AG08396 (cell line): Measurements from ENCODE around the gene TPST1.
"Not testable (repeated sequence)": the region's sequence is repeated elsewhere in the genome, so short reads cannot be mapped to it uniquely, and the experiment has no call there.

ENCODE experiments used
- DNase-seq: peaks from one replicate; pipeline ENCODE4 v3.0.0; 2012; ENCODE audit warnings: low spot score, mixed read lengths

Gene TPST1

GRCh38 chr7:66283003-66283920, 78.1 kb downstream of the TPST1 start:
- peak; percentile 73 for DNase-seq

DNA sequence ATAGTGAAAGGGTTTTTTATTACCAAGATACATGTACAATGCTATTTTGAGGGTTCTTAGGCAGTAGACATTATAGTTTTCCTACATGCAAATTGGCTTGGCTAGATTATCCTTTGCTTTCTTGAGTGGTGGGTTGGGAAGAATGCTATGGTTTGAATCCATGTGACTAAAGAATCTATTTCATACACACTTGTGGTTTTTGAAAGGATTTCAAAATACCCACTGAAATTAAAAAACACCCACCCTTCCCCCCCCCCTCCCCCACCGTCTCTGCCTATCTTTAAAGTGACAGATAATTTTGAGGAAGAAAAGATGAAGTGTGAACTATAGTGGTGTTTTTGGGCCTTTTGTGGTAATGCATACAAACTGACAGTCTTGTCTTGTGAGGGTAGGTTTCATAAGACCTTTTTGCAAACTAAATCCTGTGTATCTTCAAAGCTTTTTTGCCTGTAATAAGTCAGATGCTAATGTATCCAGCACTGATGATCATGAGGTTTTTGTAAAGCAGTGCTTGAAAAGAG, 90.9 kb downstream of the TPST1 start:
- DNase-seq, result peak; percentile 30

- DNase-seq, result no peak
Measured at GRCh38 chr7:66296557-66296956, 91.4 kb downstream of the TPST1 start.

- no peak for DNase-seq
Measured at GRCh38 chr7:66297579-66297978, 92.4 kb downstream of the TPST1 start.

- no peak for DNase-seq
Measured at GRCh38 chr7:66301249-66301648, 96.1 kb downstream of the TPST1 start.

DNA sequence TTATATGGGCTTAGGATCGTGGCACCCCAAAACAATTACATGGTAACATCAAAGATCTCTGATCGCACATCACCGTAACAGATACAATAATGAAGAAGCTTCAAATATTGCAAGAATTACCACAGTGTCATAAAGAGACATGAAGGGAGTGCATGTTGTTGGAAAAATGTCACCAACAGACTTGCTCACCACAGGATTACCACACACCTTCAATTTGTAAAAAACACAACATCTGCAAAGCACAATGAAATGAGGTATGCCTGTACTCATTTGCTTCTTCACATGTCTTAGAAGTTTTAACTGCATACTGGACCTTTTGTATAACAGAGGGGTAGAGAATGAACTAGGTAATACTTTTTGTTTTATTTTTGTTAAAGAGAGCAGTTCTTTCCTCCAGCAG, 96.6 kb downstream of the TPST1 start:
- no peak for DNase-seq

GRCh38 chr7:66303454-66304155, 98.5 kb downstream of the TPST1 start:
- no peak for DNase-seq

GRCh38 chr7:66304536-66304935, 99.4 kb downstream of the TPST1 start:
- DNase-seq, result no peak

- DNase-seq, result no peak
Measured at GRCh38 chr7:66306243-66306642, 101.1 kb downstream of the TPST1 start.

DNA sequence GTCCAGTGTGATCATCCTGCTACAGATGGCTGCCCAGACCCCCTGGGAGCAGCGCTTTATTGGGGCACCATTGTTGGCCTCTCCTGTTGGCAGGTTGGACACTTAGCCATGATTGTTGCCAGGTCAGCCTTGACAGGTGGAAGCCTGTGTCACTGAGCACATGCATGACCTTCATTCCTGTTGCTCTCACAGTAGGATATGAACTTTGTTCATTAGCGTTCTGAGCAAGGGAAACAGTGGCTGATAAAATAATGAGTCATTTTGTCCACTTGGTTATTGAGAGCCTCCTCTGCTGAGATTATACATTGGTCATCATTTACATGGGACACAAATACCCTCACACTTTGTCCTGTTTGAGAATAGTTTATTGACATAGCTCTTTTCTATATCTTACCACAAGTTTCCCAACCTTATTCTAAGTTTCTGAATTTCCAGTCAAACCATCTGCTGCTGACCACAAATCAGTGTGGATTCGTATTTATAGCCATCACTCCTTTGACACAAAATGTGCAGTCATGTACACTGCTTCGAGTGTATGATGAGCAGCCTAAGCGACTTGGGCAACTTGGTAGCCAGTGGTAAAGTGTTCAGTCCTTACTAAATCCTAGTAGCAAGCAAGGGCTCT, 102.6 kb downstream of the TPST1 start:
- DNase-seq, result no peak

DNA sequence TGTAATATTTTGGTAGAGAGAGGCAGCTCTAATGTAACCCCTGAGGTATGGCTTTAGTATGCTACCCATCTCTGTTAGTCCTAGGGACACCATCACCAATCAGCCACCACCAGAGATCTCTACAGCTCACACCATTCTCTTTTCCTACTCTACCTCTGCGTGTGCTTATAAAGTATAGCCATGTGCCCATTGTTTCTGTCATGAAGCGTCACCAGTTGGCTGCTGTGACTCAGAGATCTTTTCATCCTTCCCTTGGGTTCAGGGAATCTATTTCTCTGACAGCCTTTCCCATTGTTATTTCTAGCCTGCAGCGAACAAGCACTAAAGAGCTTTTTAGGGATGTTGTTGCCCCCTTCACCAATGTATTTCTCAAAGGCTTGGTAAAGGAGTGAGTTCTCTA, 103.3 kb downstream of the TPST1 start:
- no peak for DNase-seq

DNA sequence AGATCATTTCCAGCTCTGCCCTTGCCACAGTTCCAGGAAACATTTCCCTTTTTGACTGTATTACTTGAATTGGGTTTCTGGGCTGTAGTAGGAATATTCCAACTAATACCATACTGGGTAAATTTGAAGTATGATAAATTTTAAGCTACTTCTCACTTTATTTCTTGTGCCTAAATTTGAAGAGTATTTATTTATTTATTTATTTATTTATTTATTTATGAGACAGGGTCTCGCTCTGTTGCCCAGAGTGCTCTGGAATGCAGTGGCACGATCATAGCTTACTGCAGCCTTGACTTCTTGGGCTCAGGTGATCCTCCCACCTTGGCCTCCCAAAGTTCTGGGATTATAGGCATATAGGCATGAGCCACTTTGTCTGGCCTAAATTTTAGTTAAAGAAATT, 105.5 kb downstream of the TPST1 start:
- no peak for DNase-seq

DNA sequence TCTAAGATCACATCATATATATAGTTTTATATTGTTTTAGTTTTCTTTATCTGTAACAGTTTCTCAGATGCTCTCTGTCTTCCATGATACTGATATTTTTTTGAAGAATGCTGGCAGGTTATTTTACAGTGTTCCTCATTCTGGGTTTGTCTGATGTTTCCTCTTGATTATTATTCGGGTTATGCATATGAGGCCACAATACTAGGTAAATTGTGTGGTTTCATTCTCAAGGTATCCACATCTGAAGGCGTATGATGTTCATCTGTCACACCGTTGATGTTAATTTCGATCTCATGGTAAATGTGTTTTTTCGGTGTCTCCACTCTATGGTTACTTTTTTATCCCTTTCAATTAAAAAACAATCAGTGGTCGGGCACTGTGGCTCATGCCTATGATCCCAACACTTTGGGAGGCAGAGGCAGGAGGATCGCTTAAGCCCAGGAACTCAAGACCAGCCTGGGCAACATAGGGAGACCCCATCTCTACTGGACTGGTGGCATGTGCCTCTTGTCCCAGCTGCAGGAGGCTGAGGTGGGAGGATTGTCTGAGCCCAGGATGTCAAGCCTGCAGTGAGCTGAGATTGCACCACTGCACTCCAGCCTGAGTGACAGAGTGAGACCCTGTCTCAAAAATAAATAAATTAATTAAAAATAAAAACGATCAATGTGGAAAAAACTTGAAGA, 108.9 kb downstream of the TPST1 start:
- DNase-seq, result no peak

DNA sequence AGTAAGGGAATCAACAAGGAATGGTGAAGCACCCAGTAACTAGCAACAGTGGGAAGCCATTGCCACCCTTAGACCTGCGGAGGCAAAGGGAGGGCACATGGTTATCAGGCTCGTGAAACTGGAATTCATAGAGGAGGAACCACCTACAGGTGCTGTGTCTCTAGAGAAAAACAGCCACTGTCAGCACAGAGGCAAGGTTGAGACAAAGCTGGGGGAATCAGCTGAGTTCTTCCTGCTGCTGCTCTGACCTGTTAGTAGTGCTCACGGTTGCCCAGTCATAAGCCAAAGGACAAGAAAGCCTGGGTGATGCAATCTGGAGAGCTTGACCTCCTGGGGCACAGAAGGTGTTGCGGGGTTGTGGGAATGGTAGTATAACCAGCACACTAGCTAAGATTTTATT, 110.1 kb downstream of the TPST1 start:
- DNase-seq, result no peak

GRCh38 chr7:66319407-66319979, 114.4 kb downstream of the TPST1 start:
- no peak for DNase-seq

DNA sequence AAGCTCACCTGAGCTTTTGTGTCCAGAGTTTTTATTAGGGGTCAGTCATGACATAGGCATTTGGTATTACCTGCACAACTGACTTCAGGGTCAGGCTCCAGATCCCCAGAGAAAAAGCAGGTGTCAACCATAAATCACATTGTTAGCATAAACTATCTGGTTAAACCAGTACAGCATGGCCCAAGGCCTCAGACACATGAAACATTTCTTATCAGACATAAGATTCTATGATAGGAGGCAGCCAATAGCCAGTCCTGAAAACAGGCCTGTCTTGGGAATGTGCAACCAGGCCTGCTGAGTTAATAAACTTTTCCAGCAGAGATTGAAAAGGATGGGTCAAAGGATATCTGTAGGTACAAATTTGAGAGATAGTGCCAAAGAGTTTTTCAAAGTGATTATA, 116.1 kb downstream of the TPST1 start:
- no peak for DNase-seq

DNA sequence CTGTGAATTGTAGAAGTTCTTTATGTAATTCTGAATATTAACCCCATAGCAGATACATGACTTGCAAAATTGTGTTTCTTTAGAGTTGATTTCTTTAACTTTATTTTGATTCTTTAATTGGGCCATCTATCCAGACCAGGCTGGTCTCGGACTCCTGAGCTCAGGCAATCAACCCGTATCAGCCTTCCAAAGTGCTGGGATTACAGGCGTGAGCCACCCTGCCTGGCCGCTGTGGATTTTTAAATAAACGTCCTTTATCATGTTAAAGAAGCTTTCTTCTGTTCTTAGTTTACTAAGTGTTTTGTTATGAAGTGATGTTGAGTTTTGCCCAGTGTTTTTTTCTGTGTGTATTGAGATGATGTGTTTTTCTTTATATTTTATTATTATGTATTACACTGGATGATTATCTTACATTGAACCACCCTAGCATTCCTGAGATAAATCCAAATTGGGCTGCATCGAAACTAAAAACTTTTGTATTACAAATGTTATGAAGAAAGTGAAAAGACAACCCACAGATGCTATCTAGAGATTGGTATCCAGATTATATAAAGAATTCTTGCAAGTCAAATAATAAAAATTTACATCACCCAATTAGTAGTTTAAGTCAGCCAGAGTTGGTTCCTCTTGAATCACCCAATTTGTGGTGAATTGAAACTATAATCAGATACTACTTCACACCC, 118.1 kb downstream of the TPST1 start:
- no peak for DNase-seq

DNA sequence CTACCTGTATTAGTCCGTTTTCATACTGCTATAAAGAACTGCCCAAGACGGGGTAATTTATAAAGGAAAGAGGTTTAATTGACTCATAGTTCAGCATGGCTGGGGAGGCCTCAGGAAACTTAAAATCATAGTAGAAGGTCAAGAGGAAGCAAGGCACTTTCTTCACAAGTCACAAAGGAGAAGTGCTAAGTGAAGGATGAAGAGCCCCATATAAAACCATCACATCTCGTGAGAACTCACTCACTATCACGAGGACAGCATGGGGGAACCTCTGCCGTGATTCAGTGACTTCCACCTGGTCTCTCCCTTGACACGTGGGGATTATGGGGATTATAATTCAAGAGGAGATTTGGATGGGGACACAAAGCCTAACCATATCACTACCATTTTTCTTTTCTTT, 119.9 kb downstream of the TPST1 start:
- not testable (repeated sequence) for DNase-seq

- peak; percentile 46 for DNase-seq
Measured at GRCh38 chr7:66326501-66327215, 121.5 kb downstream of the TPST1 start.

DNA sequence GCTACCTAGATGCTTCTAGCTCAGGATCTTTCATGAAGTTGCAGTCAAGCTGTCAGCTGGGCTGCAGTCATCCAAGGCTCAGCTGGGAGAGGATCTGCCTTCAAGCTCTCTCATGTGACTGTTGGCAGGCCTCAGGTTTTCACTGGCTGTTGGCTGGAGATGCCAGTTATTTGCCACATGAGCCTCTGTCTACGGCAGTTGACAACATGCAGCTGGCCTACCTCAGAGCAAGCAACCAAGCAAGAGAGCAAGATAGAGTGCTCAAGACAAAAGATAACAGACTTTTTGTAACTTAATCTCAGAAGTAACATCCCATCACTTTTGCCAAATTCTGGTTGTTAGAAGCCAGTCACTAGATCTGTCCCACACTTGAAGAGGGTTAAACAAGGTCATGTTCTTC, 125.8 kb downstream of the TPST1 start:
- DNase-seq, result peak; percentile 36
